ENCODE measurements around the gene WDR90. TPM values are rescaled to one million over a fixed set of nuclear protein-coding genes. Genes with fewer than 3 reads are reported as not detected.

Gene WDR90
- total and polyA plus RNA-seq, 2 of the 13 experiments (the other 11 are each of a cell fraction or from before 2014, with no cell fraction given), result 14.9 to 28.9 TPM

DNA sequence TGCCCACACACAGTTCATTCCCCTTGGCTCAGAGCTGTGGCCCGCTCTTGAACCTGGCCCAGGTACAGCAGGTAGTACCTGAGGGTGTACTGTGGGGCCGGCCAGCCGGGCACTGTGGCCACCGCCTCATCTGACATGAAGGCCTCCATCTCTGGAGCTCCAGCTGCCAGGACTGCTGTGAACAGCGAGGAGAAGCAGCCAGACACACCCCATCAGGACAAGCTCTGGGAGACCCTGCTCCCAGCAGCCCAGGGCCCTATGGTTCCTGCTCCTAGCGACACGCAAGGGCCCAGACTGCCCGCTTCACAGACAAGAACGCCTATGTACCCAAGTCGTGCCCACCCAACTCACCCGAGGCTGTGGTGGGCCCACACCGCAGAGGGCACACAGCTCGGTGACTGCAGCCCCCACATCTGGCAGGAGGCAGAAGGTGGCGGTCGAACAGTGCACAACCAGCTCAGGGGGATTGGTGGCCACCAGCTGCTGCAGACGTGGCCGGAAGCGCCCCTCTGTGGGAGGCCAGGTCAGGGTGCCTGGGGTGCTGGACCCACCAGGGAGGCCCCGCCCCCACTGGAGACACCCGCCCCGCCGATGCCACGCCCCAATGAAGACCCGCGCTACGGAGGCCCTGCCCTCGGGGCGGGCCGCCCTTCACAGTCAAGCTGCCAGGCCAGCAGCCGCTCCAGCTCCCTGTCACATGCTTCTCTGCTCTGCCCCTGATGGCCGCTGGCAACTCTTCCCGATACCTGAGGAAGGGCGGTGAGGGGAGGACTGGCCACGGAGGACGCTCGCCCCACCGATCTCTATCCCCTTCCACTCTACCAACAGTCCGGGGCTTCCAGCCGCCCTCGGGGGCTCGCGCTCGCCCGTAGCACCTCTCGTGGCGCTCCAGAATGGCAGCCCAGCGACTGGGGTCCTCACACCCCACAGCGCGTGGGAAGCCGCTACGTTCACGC is 30.0 kb downstream of the WDR90 start (continued):
- TF ChIP-seq CHD4 (IDR thresholded peaks at IDR 0.05; ENCODE audit: borderline replicate concordance, low read length) (peak; percentile 57; the same call in 1 of the 2 replicates), ZEB1 (IDR thresholded peaks at IDR 0.05; ENCODE audit: insufficient replicate concordance, low read depth) (no peak), ZNF83 (CRISPR knock-in tag; IDR thresholded peaks at IDR 0.05; ENCODE audit: borderline replicate concordance) (no peak), ZNF644 (CRISPR knock-in tag; IDR thresholded peaks at IDR 0.05; ENCODE audit: low read depth) (no peak), ZFP36 (IDR thresholded peaks at IDR 0.05; ENCODE audit: borderline replicate concordance, low read depth, low read length, partially characterized antibody) (no peak), ZNF558 (CRISPR knock-in tag; IDR thresholded peaks at IDR 0.05; ENCODE audit: borderline replicate concordance) (no peak), ZNF776 (CRISPR knock-in tag; IDR thresholded peaks at IDR 0.05) (peak; percentile 59), ETV5 (CRISPR knock-in tag; IDR thresholded peaks at IDR 0.05; ENCODE audit: borderline replicate concordance) (peak; percentile 76; the same call in 1 of the 2 replicates), ZNF263 (CRISPR knock-in tag; IDR thresholded peaks at IDR 0.05) (peak; percentile 58), ZNF121 (CRISPR knock-in tag; IDR thresholded peaks at IDR 0.05) (no peak), TBX3 (IDR thresholded peaks at IDR 0.05; ENCODE audit: borderline replicate concordance) (no peak), EED (CRISPR knock-in tag; IDR thresholded peaks at IDR 0.05) (no peak), RXRA (CRISPR knock-in tag; IDR thresholded peaks at IDR 0.05) (peak; percentile 52; the same call in 1 of the 2 replicates), ZNF749 (CRISPR knock-in tag; IDR thresholded peaks at IDR 0.05; ENCODE audit: borderline replicate concordance) (no peak), NFIC (IDR thresholded peaks at IDR 0.05; ENCODE audit: low read length) (no peak), YEATS4 (CRISPR knock-in tag; IDR thresholded peaks at IDR 0.05; ENCODE audit: borderline replicate concordance) (peak; percentile 70), NFRKB (IDR thresholded peaks at IDR 0.05) (no peak), NFYC (CRISPR knock-in tag; IDR thresholded peaks at IDR 0.05) (0 out of 2 replicates have a peak, but pooled peaks have one; percentile 32), MTF1 (CRISPR knock-in tag; IDR thresholded peaks at IDR 0.05) (no peak), SIN3B (IDR thresholded peaks at IDR 0.05; ENCODE audit: low read length) (no peak), MXD4 (CRISPR knock-in tag; IDR thresholded peaks at IDR 0.05) (0 out of 2 replicates have a peak, but pooled peaks have one; percentile 43), TBX2 (CRISPR knock-in tag; IDR thresholded peaks at IDR 0.05; ENCODE audit: borderline replicate concordance) (peak; percentile 65), ZNF563 (CRISPR knock-in tag; IDR thresholded peaks at IDR 0.05) (no peak), MZF1 (CRISPR knock-in tag; IDR thresholded peaks at IDR 0.05; ENCODE audit: borderline replicate concordance) (no peak), PAX8 (CRISPR knock-in tag; IDR thresholded peaks at IDR 0.05; ENCODE audit: borderline replicate concordance) (no peak), POLR2G (IDR thresholded peaks at IDR 0.05; ENCODE audit: low read depth, low read length) (peak; percentile 20; the same call in 1 of the 2 replicates), NR2F2 (IDR thresholded peaks at IDR 0.05; ENCODE audit: borderline replicate concordance, low read depth) (no peak), ZNF713 (CRISPR knock-in tag; IDR thresholded peaks at IDR 0.05) (no peak)
- TF ChIP-seq, protein P1, sequence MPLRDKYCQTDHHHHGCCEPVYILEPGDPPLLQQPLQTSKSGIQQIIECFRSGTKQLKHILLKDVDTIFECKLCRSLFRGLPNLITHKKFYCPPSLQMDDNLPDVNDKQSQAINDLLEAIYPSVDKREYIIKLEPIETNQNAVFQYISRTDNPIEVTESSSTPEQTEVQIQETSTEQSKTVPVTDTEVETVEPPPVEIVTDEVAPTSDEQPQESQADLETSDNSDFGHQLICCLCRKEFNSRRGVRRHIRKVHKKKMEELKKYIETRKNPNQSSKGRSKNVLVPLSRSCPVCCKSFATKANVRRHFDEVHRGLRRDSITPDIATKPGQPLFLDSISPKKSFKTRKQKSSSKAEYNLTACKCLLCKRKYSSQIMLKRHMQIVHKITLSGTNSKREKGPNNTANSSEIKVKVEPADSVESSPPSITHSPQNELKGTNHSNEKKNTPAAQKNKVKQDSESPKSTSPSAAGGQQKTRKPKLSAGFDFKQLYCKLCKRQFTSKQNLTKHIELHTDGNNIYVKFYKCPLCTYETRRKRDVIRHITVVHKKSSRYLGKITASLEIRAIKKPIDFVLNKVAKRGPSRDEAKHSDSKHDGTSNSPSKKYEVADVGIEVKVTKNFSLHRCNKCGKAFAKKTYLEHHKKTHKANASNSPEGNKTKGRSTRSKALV (CRISPR knock-in tag; IDR thresholded peaks at IDR 0.05), result no peak
- TF ChIP-seq, protein P2, sequence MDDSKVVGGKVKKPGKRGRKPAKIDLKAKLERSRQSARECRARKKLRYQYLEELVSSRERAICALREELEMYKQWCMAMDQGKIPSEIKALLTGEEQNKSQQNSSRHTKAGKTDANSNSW (CRISPR knock-in tag; IDR thresholded peaks at IDR 0.05; ENCODE audit: borderline replicate concordance), result no peak
